NCI-H1694 (cell line): ENCODE results near the gene BAIAP2L1.
A peak's percentile ranks its signal among the peaks of the same experiment; 100 is the strongest.
"Not testable (repeated sequence)": the region's sequence is repeated elsewhere in the genome, so short reads cannot be mapped to it uniquely, and the experiment has no call there.

Experiments
- DNase-seq: peaks from one replicate; lab custom pipeline; 2025; lab: John Stamatoyannopoulos, UW

The BAIAP2L1 gene

GRCh38 chr7:98400542-98401340, at the start of gene BAIAP2L1:
BAIAP2L1 (minus strand) TSS chr7:98401090; CDS start chr7:98400852, 238 bp downstream.
- peak; percentile 87 for DNase-seq

GRCh38 chr7:98448766-98449165, 47.9 kb upstream of the BAIAP2L1 start:
- DNase-seq: no peak

- DNase-seq: not testable (repeated sequence)
These were observed 40.1 kb upstream of the BAIAP2L1 start for GRCh38 chr7:98440992-98441391.

GRCh38 chr7:98439484-98439883, 38.6 kb upstream of the BAIAP2L1 start:
- no peak for DNase-seq

- no peak for DNase-seq
These were observed 33.2 kb upstream of the BAIAP2L1 start for GRCh38 chr7:98434087-98434486.

- DNase-seq: no peak
These were observed 28.9 kb upstream of the BAIAP2L1 start for GRCh38 chr7:98429799-98430198.

- no peak for DNase-seq
These were observed 22.2 kb upstream of the BAIAP2L1 start for GRCh38 chr7:98423043-98423442.

- DNase-seq: peak; percentile 27
These were observed 20.2 kb upstream of the BAIAP2L1 start for GRCh38 chr7:98420966-98421612.

GRCh38 chr7:98419988-98420387, 19.1 kb upstream of the BAIAP2L1 start:
- not testable (repeated sequence) for DNase-seq

GRCh38 chr7:98419316-98419691, 18.4 kb upstream of the BAIAP2L1 start:
- not testable (repeated sequence) for DNase-seq

GRCh38 chr7:98418636-98419315, 17.9 kb upstream of the BAIAP2L1 start:
- no peak for DNase-seq

GRCh38 chr7:98418271-98418635, 17.4 kb upstream of the BAIAP2L1 start:
- DNase-seq: no peak

- DNase-seq: not testable (repeated sequence)
These were observed 16.8 kb upstream of the BAIAP2L1 start for GRCh38 chr7:98417604-98418270.

GRCh38 chr7:98414205-98414900, 13.5 kb upstream of the BAIAP2L1 start:
- DNase-seq: no peak

- DNase-seq: not testable (repeated sequence)
These were observed 12.8 kb upstream of the BAIAP2L1 start for GRCh38 chr7:98413655-98414054.

- DNase-seq: no peak
These were observed 9.0 kb upstream of the BAIAP2L1 start for GRCh38 chr7:98409843-98410242.

GRCh38 chr7:98408146-98408545, 7.3 kb upstream of the BAIAP2L1 start:
- DNase-seq: not testable (repeated sequence)

- no peak for DNase-seq
These were observed 5.9 kb upstream of the BAIAP2L1 start for GRCh38 chr7:98406827-98407226.

GRCh38 chr7:98404840-98405239, 4.0 kb upstream of the BAIAP2L1 start:
- no peak for DNase-seq

- no peak for DNase-seq
These were observed 874 bp downstream of the BAIAP2L1 start for GRCh38 chr7:98399890-98400541.

- DNase-seq: no peak
These were observed 1.4 kb downstream of the BAIAP2L1 start for GRCh38 chr7:98399462-98399861.
